ENCODE measurements around the gene TNRC6C. TPM values are rescaled to one million over a fixed set of nuclear protein-coding genes. Genes with fewer than 3 reads are reported as not detected.
"Not testable (repeated sequence)": the region's sequence is repeated elsewhere in the genome, so short reads cannot be mapped to it uniquely, and the experiment has no call there.

Gene TNRC6C
- total RNA-seq, 1 donor from 2014 or later: 28.7 TPM

DNA sequence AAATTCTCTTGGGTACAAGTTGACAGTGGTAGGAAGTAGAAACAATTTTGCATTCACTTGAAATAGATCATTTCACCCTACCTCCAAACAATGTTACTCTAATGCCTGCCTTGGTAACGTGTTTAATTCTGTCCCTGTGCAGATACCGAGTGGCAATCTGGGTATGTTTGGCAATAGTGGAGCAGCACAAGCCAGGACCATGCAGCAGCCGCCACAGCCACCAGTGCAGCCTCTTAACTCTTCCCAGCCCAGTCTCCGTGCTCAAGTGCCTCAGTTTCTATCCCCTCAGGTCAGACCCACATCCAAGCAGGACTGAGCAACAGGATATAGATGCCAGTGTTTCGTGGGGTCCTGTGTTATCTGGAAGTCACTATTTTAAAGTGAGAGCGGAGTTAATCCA is 120.8 kb downstream of the TNRC6C start:
- Mint-ChIP-seq H3K36me3 (ENCODE audit: unreplicated experiment) (peaks cover 36% of the 10 kb centered on the region), H3K27ac (ENCODE audit: unreplicated experiment) (no peak overlapping the region), H3K4me3 (ENCODE audit: unreplicated experiment) (no peak overlapping the region), H3K27me3 (ENCODE audit: unreplicated experiment) (no peaks in the 10 kb centered on the region), H3K4me1 (ENCODE audit: unreplicated experiment) (no peaks in the 10 kb centered on the region), H3K9me3 (ENCODE audit: unreplicated experiment) (no peaks in the 10 kb centered on the region)
- TF ChIP-seq, protein P1, sequence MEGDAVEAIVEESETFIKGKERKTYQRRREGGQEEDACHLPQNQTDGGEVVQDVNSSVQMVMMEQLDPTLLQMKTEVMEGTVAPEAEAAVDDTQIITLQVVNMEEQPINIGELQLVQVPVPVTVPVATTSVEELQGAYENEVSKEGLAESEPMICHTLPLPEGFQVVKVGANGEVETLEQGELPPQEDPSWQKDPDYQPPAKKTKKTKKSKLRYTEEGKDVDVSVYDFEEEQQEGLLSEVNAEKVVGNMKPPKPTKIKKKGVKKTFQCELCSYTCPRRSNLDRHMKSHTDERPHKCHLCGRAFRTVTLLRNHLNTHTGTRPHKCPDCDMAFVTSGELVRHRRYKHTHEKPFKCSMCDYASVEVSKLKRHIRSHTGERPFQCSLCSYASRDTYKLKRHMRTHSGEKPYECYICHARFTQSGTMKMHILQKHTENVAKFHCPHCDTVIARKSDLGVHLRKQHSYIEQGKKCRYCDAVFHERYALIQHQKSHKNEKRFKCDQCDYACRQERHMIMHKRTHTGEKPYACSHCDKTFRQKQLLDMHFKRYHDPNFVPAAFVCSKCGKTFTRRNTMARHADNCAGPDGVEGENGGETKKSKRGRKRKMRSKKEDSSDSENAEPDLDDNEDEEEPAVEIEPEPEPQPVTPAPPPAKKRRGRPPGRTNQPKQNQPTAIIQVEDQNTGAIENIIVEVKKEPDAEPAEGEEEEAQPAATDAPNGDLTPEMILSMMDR (IDR thresholded peaks at IDR 0.05): no peak
- DNase-seq (ENCODE audit: extremely low spot score, unreplicated experiment): no peak

DNA sequence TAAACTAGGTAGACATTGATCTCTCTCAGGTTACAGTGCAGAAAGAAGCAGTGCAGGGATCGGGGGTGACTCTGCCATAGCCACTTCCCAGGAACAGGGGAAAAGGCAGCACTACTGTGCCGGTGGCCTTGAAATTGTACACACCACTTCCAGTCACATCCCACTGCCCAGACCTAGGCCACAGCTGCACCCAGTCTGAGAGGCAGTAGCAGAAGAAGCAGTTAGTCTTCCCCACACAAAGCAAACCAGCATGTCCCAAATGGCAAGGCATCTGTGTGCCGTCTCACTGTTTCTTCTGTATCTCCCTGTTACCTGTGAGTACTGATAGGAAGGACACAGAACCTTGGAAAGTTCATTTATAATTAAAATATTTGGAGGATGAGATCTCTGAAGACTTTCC is 123.0 kb downstream of the TNRC6C start:
- DNase-seq (ENCODE audit: extremely low spot score, unreplicated experiment): no peak
- Mint-ChIP-seq H3K4me1 (ENCODE audit: unreplicated experiment) (no peaks in the 10 kb centered on the region), H3K27ac (ENCODE audit: unreplicated experiment) (no peak overlapping the region), H3K4me3 (ENCODE audit: unreplicated experiment) (no peak overlapping the region), H3K36me3 (ENCODE audit: unreplicated experiment) (peaks cover 29% of the 10 kb centered on the region), H3K9me3 (ENCODE audit: unreplicated experiment) (no peaks in the 10 kb centered on the region), H3K27me3 (ENCODE audit: unreplicated experiment) (no peaks in the 10 kb centered on the region)
- TF ChIP-seq, protein P1 (IDR thresholded peaks at IDR 0.05): no peak

GRCh38 chr17:78082355-78082872 is 123.9 kb downstream of the TNRC6C start:
- H3K4me3 Mint-ChIP-seq (ENCODE audit: unreplicated experiment); H3K27ac Mint-ChIP-seq (ENCODE audit: unreplicated experiment); DNase-seq (ENCODE audit: extremely low spot score, unreplicated experiment); H3K4me1 Mint-ChIP-seq (ENCODE audit: unreplicated experiment); H3K9me3 Mint-ChIP-seq (ENCODE audit: unreplicated experiment); H3K27me3 Mint-ChIP-seq (ENCODE audit: unreplicated experiment): not testable (repeated sequence)
- peaks cover 34% of the 10 kb centered on the region for H3K36me3 Mint-ChIP-seq (ENCODE audit: unreplicated experiment)

DNA sequence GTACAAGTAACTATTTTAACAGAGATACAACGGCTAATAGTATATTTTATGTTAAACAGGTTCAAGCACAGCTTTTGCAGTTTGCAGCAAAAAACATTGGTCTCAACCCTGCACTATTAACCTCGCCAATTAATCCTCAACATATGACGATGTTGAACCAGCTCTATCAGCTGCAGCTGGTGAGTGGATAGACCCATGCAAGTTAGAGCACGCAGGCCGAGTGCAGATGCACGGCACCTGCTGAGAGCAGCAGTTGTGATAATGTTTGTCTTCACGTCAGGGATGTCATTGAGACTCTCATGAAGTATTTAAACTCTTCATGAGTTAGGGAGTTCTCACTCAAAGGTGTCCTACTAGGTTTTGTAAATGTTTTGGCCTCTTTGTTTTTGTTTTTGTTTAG is 124.5 kb downstream of the TNRC6C start:
- peaks cover 34% of the 10 kb centered on the region for H3K36me3 Mint-ChIP-seq (ENCODE audit: unreplicated experiment)
- H3K27me3 Mint-ChIP-seq (ENCODE audit: unreplicated experiment): no peaks in the 10 kb centered on the region
- H3K27ac Mint-ChIP-seq (ENCODE audit: unreplicated experiment): no peak overlapping the region
- H3K4me1 Mint-ChIP-seq (ENCODE audit: unreplicated experiment): no peaks in the 10 kb centered on the region
- H3K4me3 Mint-ChIP-seq (ENCODE audit: unreplicated experiment): no peak overlapping the region
- TF ChIP-seq, protein P1 (IDR thresholded peaks at IDR 0.05): no peak
- H3K9me3 Mint-ChIP-seq (ENCODE audit: unreplicated experiment): no peaks in the 10 kb centered on the region
- DNase-seq (ENCODE audit: extremely low spot score, unreplicated experiment): no peak

DNA sequence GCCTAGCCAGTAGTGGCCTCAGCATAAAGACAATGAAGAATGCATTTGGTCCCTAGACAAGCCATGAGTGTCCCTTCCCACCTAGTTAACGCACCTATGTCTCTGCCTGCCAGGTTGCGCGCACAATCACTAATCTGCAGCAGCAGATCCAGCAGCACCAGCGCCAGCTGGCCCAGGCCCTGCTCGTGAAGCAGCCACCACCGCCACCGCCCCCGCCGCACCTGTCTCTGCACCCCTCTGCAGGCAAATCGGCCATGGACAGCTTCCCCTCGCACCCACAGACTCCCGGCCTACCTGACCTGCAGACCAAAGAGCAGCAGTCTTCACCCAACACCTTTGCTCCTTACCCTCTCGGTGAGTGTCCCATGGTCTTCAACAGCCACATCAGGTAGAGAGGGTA is 128.2 kb downstream of the TNRC6C start:
- Mint-ChIP-seq H3K36me3 (ENCODE audit: unreplicated experiment) (peaks cover 42% of the 10 kb centered on the region), H3K27ac (ENCODE audit: unreplicated experiment) (no peak overlapping the region), H3K27me3 (ENCODE audit: unreplicated experiment) (no peaks in the 10 kb centered on the region), H3K4me3 (ENCODE audit: unreplicated experiment) (no peak overlapping the region), H3K9me3 (ENCODE audit: unreplicated experiment) (no peaks in the 10 kb centered on the region), H3K4me1 (ENCODE audit: unreplicated experiment) (no peaks in the 10 kb centered on the region)
- TF ChIP-seq, protein P1 (IDR thresholded peaks at IDR 0.05): no peak
- DNase-seq (ENCODE audit: extremely low spot score, unreplicated experiment): no peak

DNA sequence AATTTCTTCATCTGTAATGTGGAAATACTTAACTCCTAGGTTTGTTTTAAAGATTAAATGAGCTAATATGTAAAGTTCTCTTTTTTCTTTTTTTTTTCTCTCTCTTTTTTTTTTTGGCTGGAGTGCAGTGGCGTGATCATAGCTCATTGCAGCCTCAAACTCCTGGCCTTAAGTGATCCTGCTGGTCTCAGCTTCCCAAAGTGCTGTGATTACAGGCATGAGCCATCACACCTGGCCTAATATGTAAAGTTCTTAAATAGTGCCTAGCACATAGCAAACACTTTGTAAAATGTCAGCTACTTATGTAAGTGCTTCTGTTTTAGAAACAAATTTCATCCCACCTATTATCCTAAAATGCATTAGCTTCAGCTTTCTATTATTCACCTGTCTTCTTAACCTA is 130.0 kb downstream of the TNRC6C start:
- Mint-ChIP-seq H3K36me3 (ENCODE audit: unreplicated experiment) (peaks cover 54% of the 10 kb centered on the region), H3K4me3 (ENCODE audit: unreplicated experiment) (no peak overlapping the region), H3K9me3 (ENCODE audit: unreplicated experiment) (no peaks in the 10 kb centered on the region), H3K4me1 (ENCODE audit: unreplicated experiment) (no peaks in the 10 kb centered on the region), H3K27ac (ENCODE audit: unreplicated experiment) (no peak overlapping the region), H3K27me3 (ENCODE audit: unreplicated experiment) (no peaks in the 10 kb centered on the region)
- no peak for DNase-seq (ENCODE audit: extremely low spot score, unreplicated experiment)
- TF ChIP-seq, protein P1 (IDR thresholded peaks at IDR 0.05): no peak
